IMR-90 (cell line): ENCODE results near the gene KYAT1. TPM values are rescaled to one million over a fixed set of nuclear protein-coding genes. Genes with fewer than 3 reads are reported as not detected.

Experiments used
- ATAC-seq: fragments of 200-7000 bp; cut with Tn5 transposase; 2 replicates; pipeline ENCODE4 v1.9.1; 2020; ENCODE audit warnings: low read depth, mild to moderate bottlenecking, moderate library complexity
- BruUV-seq: library from RNA; stranded (reverse); fragments of 400-500 nt; replicated peaks from 2 replicates; lab custom pipeline; 2021; lab: Mats Ljungman, UMichigan
- CTCF ChIA-PET: fragments of 300-600 bp; formaldehyde crosslinking; extraction: SDS; loops from one replicate; lab custom pipeline; 2021; ENCODE audit warnings: antibody characterized with exemption; lab: Yijun Ruan, JAX
- POLR2A ChIA-PET: fragments of 300-600 bp; sonication (Branson Sonifier 250); formaldehyde crosslinking; loops from one replicate; lab custom pipeline; 2022; ENCODE audit warnings: antibody characterized with exemption; ENCODE audit not compliant: unreplicated experiment; lab: Charles Lee
- DNase-seq: peaks from one replicate; pipeline ENCODE4 v3.0.0; 2013
- H2AFZ ChIP-seq: replicated peaks from 2 replicates; pipeline ENCODE3; 2013; ENCODE audit warnings: low read length, mild to moderate bottlenecking; ENCODE audit not compliant: poor library complexity
- H2AK5ac ChIP-seq: 2 replicates; pipeline ENCODE4 v1.6.1; 2013; ENCODE audit warnings: low read depth, low read length, inconsistent platforms
- H2AK9ac ChIP-seq: replicated peaks from 2 replicates; pipeline ENCODE3; 2013; ENCODE audit warnings: mild to moderate bottlenecking, low read depth, low read length, moderate library complexity; ENCODE audit not compliant: poor library complexity
- H2BK120ac ChIP-seq: 2 replicates; pipeline ENCODE4 v1.6.1; 2013; ENCODE audit warnings: low read depth, low read length, inconsistent platforms
- H2BK15ac ChIP-seq: 3 replicates; pipeline ENCODE4 v1.6.1; 2013; ENCODE audit warnings: low read depth, low read length, inconsistent platforms
- H2BK20ac ChIP-seq: 2 replicates; pipeline ENCODE4 v1.6.1; 2013; ENCODE audit warnings: low read depth, mild to moderate bottlenecking, inconsistent platforms, low read length, moderate library complexity
- H2BK5ac ChIP-seq: 2 replicates; pipeline ENCODE4 v1.6.1; 2013; ENCODE audit warnings: mild to moderate bottlenecking, low read depth, low read length, inconsistent platforms; ENCODE audit not compliant: poor library complexity, severe bottlenecking
- H3K14ac ChIP-seq: replicated peaks from 2 replicates; pipeline ENCODE4 v1.6.1; 2013; ENCODE audit warnings: low read depth, low read length, inconsistent platforms
- H3K18ac ChIP-seq: 2 replicates; pipeline ENCODE4 v1.6.1; 2013; ENCODE audit warnings: low read depth, low read length, control low read depth
- H3K23ac ChIP-seq: 2 replicates; pipeline ENCODE4 v1.6.1; 2013; ENCODE audit warnings: low read depth, low read length, inconsistent platforms
- H3K27ac ChIP-seq: 2 replicates; pipeline ENCODE4 v1.5.1; 2013; ENCODE audit warnings: mild to moderate bottlenecking, control low read depth, low read length; ENCODE audit not compliant: insufficient read depth
- H3K27me3 ChIP-seq: 2 replicates; pipeline ENCODE4 v1.6.1; 2013; ENCODE audit warnings: low read length; ENCODE audit not compliant: control insufficient read depth, insufficient read depth
- H3K36me3 ChIP-seq: 2 replicates; pipeline ENCODE4 v1.6.1; 2013; ENCODE audit warnings: low read length, mixed read lengths; ENCODE audit not compliant: control insufficient read depth, insufficient read depth
- H3K4ac ChIP-seq: 2 replicates; pipeline ENCODE4 v1.6.1; 2013; ENCODE audit warnings: low read depth, low read length, inconsistent platforms
- H3K4me1 ChIP-seq: 2 replicates; pipeline ENCODE4 v1.6.1; 2013; ENCODE audit warnings: low read length, mixed read lengths; ENCODE audit not compliant: control insufficient read depth, insufficient read depth
- H3K4me2 ChIP-seq: 2 replicates; pipeline ENCODE4 v1.6.1; 2013; ENCODE audit warnings: low read depth, mild to moderate bottlenecking, control low read depth, low read length, moderate library complexity
- H3K4me3 ChIP-seq: 2 replicates; pipeline ENCODE4 v1.5.1; 2013; ENCODE audit warnings: low read depth, mild to moderate bottlenecking, control low read depth, low read length, moderate library complexity; ENCODE audit not compliant: insufficient read depth
- H3K56ac ChIP-seq: 2 replicates; pipeline ENCODE4 v1.6.1; 2013; ENCODE audit warnings: low read length, inconsistent platforms; ENCODE audit not compliant: insufficient read depth; ENCODE audit errors: extremely low read depth
- H3K79me1 ChIP-seq, 2 experiments: 2 replicates each; pipeline ENCODE4 v1.6.1; 2013; ENCODE audit warnings: low read length in 2 of 2, inconsistent platforms in 1 of 2, low read depth in 1 of 2
- H3K9ac ChIP-seq: 2 replicates; pipeline ENCODE4 v1.6.1; 2013; ENCODE audit warnings: low read depth, low read length, control low read depth
- H3K9me1 ChIP-seq: 2 replicates; pipeline ENCODE4 v1.6.1; 2013; ENCODE audit warnings: low read length, inconsistent platforms; ENCODE audit not compliant: insufficient read depth
- H3K9me3 ChIP-seq: 2 replicates; pipeline ENCODE4 v1.6.1; 2013; ENCODE audit warnings: low read length; ENCODE audit not compliant: control insufficient read depth, insufficient read depth
- H4K20me1 ChIP-seq: 2 replicates; pipeline ENCODE4 v1.6.1; 2013; ENCODE audit warnings: low read length, inconsistent platforms; ENCODE audit not compliant: insufficient read depth
- H4K5ac ChIP-seq: 2 replicates; pipeline ENCODE4 v1.6.1; 2013; ENCODE audit warnings: mild to moderate bottlenecking, low read depth, low read length, control low read depth
- H4K8ac ChIP-seq, 2 experiments: 2 replicates each; pipeline ENCODE4 v1.6.1; 2013; ENCODE audit warnings: low read depth in 2 of 2, low read length in 2 of 2, control low read depth in 1 of 2, inconsistent platforms in 1 of 2
- H4K91ac ChIP-seq: 2 replicates; pipeline ENCODE4 v1.6.1; 2013; ENCODE audit warnings: low read depth, low read length, inconsistent platforms; ENCODE audit not compliant: insufficient read depth
- CEBPB ChIP-seq: IDR thresholded peaks from 2 replicates; pipeline ENCODE4 v1.6.1; 2012; ENCODE audit warnings: low read depth, low read length, improper control_type of control experiment
- FOS ChIP-seq: fragments of 150-350 bp; IDR thresholded peaks from 2 replicates; pipeline ENCODE4 v1.6.1; 2016; ENCODE audit warnings: low read depth, low read length
- MAFK ChIP-seq: IDR thresholded peaks from 2 replicates; pipeline ENCODE4 v1.6.1; 2012; ENCODE audit warnings: low read depth, low read length, improper control_type of control experiment
- MXI1 ChIP-seq: IDR thresholded peaks from 2 replicates; pipeline ENCODE4 v1.6.1; 2012; ENCODE audit warnings: low read depth, mild to moderate bottlenecking, low read length, moderate library complexity, borderline replicate concordance
- NFE2L2 ChIP-seq: fragments of 150-350 bp; IDR thresholded peaks from 2 replicates; pipeline ENCODE4 v1.6.1; 2016; ENCODE audit warnings: low read depth, mild to moderate bottlenecking, low read length
- POLR2A ChIP-seq: IDR thresholded peaks from 2 replicates; pipeline ENCODE4 v1.6.1; 2012; ENCODE audit warnings: mild to moderate bottlenecking, low read depth, low read length
- RAD21 ChIP-seq: IDR thresholded peaks from 2 replicates; pipeline ENCODE4 v1.6.1; 2012; ENCODE audit warnings: low read length, improper control_type of control experiment
- RCOR1 ChIP-seq: IDR thresholded peaks from 2 replicates; pipeline ENCODE4 v1.6.1; 2012; ENCODE audit warnings: mild to moderate bottlenecking, low read length, improper control_type of control experiment; ENCODE audit not compliant: insufficient replicate concordance
- RFX5 ChIP-seq: IDR thresholded peaks from 2 replicates; pipeline ENCODE4 v1.8.0; 2012; ENCODE audit warnings: low read depth, mild to moderate bottlenecking, low read length, moderate library complexity
- SMC3 ChIP-seq: fragments of 150-350 bp; IDR thresholded peaks from 2 replicates; pipeline ENCODE4 v1.6.1; 2016; ENCODE audit warnings: low read depth, mild to moderate bottlenecking, antibody characterized with exemption, low read length, moderate library complexity
- WGBS, 2 experiments: methylation state at CpG; one replicate each; pipeline versions ENCODE4 v1.1.5 to v1.1.7; 2013; ENCODE audit warnings: missing lambda C conversion rate in 2 of 2; ENCODE audit not compliant: insufficient read length in 1 of 2; ENCODE audit errors: extremely low coverage in 2 of 2; 5-methylcytosine and 5-hydroxymethylcytosine counted together
- dilution Hi-C: fragments of 300-500 bp; cut with HindIII; formaldehyde crosslinking; loops from one replicate; pipeline ENCODE4 v1.14.3; 2018; ENCODE audit warnings: low sequenced_read_pairs; ENCODE audit not compliant: unreplicated experiment
- in situ Hi-C: fragments of 300-500 bp; cut with MboI; formaldehyde crosslinking; loops from 3 replicates; pipeline ENCODE4 v1.14.3; 2019; ENCODE audit warnings: low sequenced_read_pairs, inconsistent platforms, mixed read lengths
- intact Hi-C: fragments of 100-400 bp; cut with micrococcal nuclease; formaldehyde crosslinking; loops from 2 replicates; pipeline ENCODE4 v1.10.0; 2022
- polyA plus RNA-seq, 3 experiments: library from polyadenylated mRNA; depleted of rRNA; stranded (reverse); fragments of >200 nt; gene quantifications; 2 replicates each; pipeline ENCODE4 v1.2.3, GENCODE V29; 2012; ENCODE audit warnings: low replicate concordance in 1 of 3
- total RNA-seq: library from RNA; depleted of rRNA; stranded (reverse); fragments of >200 nt; gene quantifications from 2 replicates; pipeline ENCODE4 v1.2.3, GENCODE V29; 2012
- TF ChIP-seq, protein P1 (sequence below): fragments of 150-350 bp; IDR thresholded peaks from 2 replicates; pipeline ENCODE4 v1.6.1; 2017; ENCODE audit warnings: mild to moderate bottlenecking, antibody characterized with exemption, low read length, low read depth
- TF ChIP-seq, protein P2 (sequence below): conservative IDR thresholded peaks from 2 replicates; pipeline ENCODE4 v1.5.1; 2012; ENCODE audit warnings: mild to moderate bottlenecking, low read depth, low read length, improper control_type of control experiment

KYAT1 gene
- total and polyA plus RNA-seq, 2 of the 4 experiments (the other 2 are of a cell fraction): 6.8 to 9.5 TPM

DNA sequence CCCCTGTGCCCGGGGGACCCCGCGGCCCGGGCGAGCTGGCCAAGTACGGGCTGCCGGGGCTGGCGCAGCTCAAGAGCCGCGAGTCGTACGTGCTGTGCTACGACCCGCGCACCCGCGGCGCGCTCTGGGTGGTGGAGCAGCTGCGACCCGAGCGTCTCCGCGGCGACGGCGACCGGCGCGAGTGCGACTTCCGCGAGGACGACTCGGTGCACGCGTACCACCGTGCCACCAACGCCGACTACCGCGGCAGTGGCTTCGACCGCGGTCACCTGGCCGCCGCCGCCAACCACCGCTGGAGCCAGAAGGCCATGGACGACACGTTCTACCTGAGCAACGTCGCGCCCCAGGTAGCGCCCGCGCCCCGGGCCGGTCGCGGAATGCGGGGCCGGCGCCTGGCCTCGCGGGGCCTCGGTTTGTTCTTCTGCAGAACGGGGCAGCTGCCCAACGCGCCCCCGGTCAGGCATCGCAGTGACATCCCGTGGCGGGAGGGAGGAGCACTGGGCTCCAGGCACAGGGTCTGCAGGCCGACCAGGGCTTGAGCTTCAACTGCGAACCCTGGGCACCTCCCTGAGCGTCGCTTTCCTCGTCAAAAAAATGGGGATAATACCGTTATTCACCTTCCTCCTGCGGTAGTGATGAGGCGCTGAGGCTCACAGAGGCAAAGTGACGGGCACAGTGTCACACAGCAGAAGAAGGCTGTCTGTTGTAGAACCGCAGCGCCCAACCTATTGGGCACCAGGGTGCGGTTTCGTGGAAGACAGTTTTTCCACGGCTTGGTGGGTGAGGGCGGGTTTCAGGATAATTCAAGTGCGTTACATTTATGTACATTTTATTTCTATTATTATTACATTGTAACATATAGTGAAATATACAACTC is 62.7 kb downstream of the KYAT1 start (continued):
- TF ChIP-seq NFE2L2 (no peak), MAFK (no peak)

DNA sequence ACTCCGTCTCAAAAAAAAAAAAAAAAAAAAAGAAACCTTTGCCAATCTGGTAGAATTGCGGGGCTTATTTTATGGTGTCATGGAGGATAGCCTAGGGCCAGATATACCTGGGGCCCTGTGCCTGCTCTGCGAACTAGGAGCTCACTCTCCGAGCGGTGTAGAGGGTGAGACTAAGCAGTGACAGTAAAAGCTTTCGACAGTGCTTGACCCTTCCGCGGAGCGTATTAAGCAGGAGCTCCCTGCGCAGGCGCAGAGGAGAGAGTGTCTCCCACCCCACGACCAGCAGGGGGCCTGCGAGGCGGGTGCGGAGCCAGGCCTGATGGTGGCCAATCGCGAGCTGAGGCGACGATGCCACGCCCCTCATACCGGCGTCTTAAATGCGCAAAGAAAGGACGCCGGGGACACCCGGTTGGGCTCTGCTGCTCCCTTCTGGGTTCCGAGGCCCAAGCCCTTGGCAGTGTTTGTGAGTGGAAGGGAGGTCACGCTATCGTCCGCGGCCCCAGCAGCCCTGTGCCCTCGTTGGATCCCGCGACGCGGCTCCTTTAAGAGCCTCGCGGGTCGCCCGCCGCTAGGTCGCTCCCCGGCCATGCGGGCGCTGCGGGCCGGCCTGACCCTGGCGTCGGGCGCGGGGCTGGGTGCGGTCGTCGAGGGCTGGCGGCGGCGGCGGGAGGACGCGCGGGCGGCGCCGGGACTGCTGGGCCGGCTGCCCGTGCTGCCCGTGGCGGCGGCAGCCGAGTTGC is 63.5 kb downstream of the KYAT1 start, which contains the start of gene ENDOG:
Gene ENDOG, plus strand, starts transcription at position 402 of the 740 bp plus-strand sequence. Its CDS starts 185 bp downstream, at position 587.
- intact Hi-C loops: no loop called here
- DNase-seq (peak; percentile 93), ATAC-seq (peak; percentile 97)
- in situ Hi-C loops: no loop called here
- no TSS peak for BruUV-seq
- peak within 1 kb of the TSS; percentile 83 for H2AK9ac ChIP-seq
- H2BK5ac ChIP-seq: peak within 1 kb of the TSS; percentile 59
- peaks cover 4% of the 10 kb centered on the region; the same call in 1 of the 2 replicates for H3K4me1 ChIP-seq
- H2AFZ ChIP-seq: peak within 1 kb of the TSS; percentile 94
- POLR2A ChIA-PET: interaction anchor here (0.7 kb wide), 1 partner anchor 27 kb away, joined by 16 read pairs; no protein-coding TSS in a partner anchor
- peak within 1 kb of the TSS; percentile 47; the same call in 1 of the 2 replicates for H3K4ac ChIP-seq
- H2BK120ac ChIP-seq: no peak within 1 kb of the TSS
- H4K20me1 ChIP-seq: peaks cover 14% of the 10 kb centered on the region
- peaks cover 12% of the 10 kb centered on the region for H3K36me3 ChIP-seq
- H4K91ac ChIP-seq: no peak within 1 kb of the TSS; the same call in 1 of the 2 replicates
- H4K5ac ChIP-seq: peak within 1 kb of the TSS; percentile 94
- WGBS, 2 experiments: 1% methylated on average over 46 of the region's 70 CpGs; no CpG with 5 or more reads in 1 of the 2 experiments
- CTCF ChIA-PET: interaction anchor here (0.6 to 2.1 kb wide), 14 partner anchors 9 to 183 kb away, joined by 3 to 11 read pairs (median 3); partner anchors contain the start of gene SPOUT1
- H3K4me2 ChIP-seq: peak within 1 kb of the TSS; percentile 93
- H3K9me1 ChIP-seq: peaks cover 9% of the 10 kb centered on the region; the same call in 1 of the 2 replicates
- H3K9ac ChIP-seq: peak within 1 kb of the TSS; percentile 60
- 0 out of 2 replicates have a peak within 1 kb of the TSS, but pooled peaks have one; percentile 59 for H3K14ac ChIP-seq
- no peak within 1 kb of the TSS for H2BK20ac ChIP-seq
- peak within 1 kb of the TSS; percentile 70 for H3K23ac ChIP-seq
- H3K27me3 ChIP-seq: no peaks in the 10 kb centered on the region
- H3K4me3 ChIP-seq: peak within 1 kb of the TSS; percentile 59
- H3K9me3 ChIP-seq: no peaks in the 10 kb centered on the region
- dilution Hi-C loops: no loop called here
- H2AK5ac ChIP-seq: peak within 1 kb of the TSS; percentile 83
- H3K27ac ChIP-seq: peak within 1 kb of the TSS; percentile 58
- no peak within 1 kb of the TSS for H2BK15ac ChIP-seq
- H3K18ac ChIP-seq: peak within 1 kb of the TSS; percentile 63; the same call in 1 of the 2 replicates
- peaks cover 0 to 15% of the 10 kb centered on the region in 2 experiments; a peak in 3 of 4 replicates for H3K79me1 ChIP-seq
- H4K8ac ChIP-seq: peak within 1 kb of the TSS in 1 of 2 experiments; percentile 97; a peak in 2 of 4 replicates
- H3K56ac ChIP-seq: no peak within 1 kb of the TSS
- TF ChIP-seq POLR2A (peak; percentile 85), FOS (no peak), RFX5 (no peak), MXI1 (peak; percentile 26; the same call in 1 of the 2 replicates), CEBPB (no peak), SMC3 (peak; percentile 59), RCOR1 (no peak), RAD21 (peak; percentile 53)
- TF ChIP-seq, protein P1, sequence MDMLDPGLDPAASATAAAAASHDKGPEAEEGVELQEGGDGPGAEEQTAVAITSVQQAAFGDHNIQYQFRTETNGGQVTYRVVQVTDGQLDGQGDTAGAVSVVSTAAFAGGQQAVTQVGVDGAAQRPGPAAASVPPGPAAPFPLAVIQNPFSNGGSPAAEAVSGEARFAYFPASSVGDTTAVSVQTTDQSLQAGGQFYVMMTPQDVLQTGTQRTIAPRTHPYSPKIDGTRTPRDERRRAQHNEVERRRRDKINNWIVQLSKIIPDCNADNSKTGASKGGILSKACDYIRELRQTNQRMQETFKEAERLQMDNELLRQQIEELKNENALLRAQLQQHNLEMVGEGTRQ: no peak
- TF ChIP-seq, protein P2, sequence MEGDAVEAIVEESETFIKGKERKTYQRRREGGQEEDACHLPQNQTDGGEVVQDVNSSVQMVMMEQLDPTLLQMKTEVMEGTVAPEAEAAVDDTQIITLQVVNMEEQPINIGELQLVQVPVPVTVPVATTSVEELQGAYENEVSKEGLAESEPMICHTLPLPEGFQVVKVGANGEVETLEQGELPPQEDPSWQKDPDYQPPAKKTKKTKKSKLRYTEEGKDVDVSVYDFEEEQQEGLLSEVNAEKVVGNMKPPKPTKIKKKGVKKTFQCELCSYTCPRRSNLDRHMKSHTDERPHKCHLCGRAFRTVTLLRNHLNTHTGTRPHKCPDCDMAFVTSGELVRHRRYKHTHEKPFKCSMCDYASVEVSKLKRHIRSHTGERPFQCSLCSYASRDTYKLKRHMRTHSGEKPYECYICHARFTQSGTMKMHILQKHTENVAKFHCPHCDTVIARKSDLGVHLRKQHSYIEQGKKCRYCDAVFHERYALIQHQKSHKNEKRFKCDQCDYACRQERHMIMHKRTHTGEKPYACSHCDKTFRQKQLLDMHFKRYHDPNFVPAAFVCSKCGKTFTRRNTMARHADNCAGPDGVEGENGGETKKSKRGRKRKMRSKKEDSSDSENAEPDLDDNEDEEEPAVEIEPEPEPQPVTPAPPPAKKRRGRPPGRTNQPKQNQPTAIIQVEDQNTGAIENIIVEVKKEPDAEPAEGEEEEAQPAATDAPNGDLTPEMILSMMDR: peak; percentile 99
